BJ (cell line): ENCODE data around the gene PIP4K2A. TPM values are rescaled to one million over a fixed set of nuclear protein-coding genes. Genes with fewer than 3 reads are reported as not detected.

Experiments used
- CTCF ChIA-PET: fragments of 350-600 bp; formaldehyde crosslinking; extraction: SDS; loops from one replicate; lab custom pipeline; 2021; ENCODE audit warnings: antibody characterized with exemption, inconsistent platforms; lab: Yijun Ruan, JAX
- POLR2A ChIA-PET: fragments of 300-600 bp; sonication (Branson Sonifier 250); formaldehyde crosslinking; extraction: SDS; loops from one replicate; lab custom pipeline; 2021; ENCODE audit warnings: antibody characterized with exemption; lab: Charles Lee
- DNase-seq: peaks from one replicate; pipeline ENCODE4 v3.0.0-alpha.2; 2011; ENCODE audit warnings: low read depth
- H3K27me3 ChIP-seq: 2 replicates; pipeline ENCODE4 v1.6.0; 2011; ENCODE audit warnings: low read length; ENCODE audit not compliant: control insufficient read depth, insufficient read depth
- H3K36me3 ChIP-seq: 2 replicates; pipeline ENCODE4 v1.5.1; 2011; ENCODE audit warnings: low read length; ENCODE audit not compliant: control insufficient read depth, insufficient read depth
- H3K4me3 ChIP-seq: 2 replicates; pipeline ENCODE4 v1.5.1; 2011; ENCODE audit warnings: low read depth, mild to moderate bottlenecking, control low read depth, low read length
- polyA plus RNA-seq: library from polyadenylated mRNA; depleted of rRNA; stranded (reverse); fragments of >200 nt; gene quantifications from 2 replicates; pipeline ENCODE4 v1.2.3, GENCODE V29; 2011
- TF ChIP-seq, protein P1 (sequence below): IDR thresholded peaks from 2 replicates; pipeline ENCODE4 v1.5.1; 2011; ENCODE audit warnings: low read depth, mild to moderate bottlenecking, control low read depth, inconsistent platforms, low read length, moderate library complexity; ENCODE audit not compliant: insufficient read depth

The PIP4K2A gene
- polyA plus RNA-seq, 1 experiment = 17.3 TPM

DNA sequence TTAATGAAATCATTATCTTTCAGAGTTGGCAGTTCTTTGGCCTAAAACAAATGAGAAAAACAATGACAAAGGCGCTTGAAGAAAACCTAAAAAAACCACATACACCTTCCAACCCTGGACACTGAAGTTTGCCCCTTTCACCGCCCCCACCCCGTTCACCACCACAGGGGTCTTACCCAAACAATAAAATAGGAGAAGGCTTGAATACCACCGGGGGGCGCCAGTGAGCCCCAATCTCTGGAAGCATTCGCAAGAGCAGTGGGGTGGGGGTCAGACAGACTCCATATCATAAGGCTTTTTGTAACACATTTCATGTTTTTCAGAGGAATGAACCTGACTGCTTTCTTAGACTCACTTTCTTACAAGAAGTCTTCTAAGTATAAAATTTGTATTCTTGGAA is 163.6 kb downstream of the PIP4K2A start:
- H3K4me3 ChIP-seq = no peak overlapping the region
- ChIA-PET POLR2A (no interaction called here), CTCF (interaction anchor here (0.7 to 1.1 kb wide), 3 partner anchors 12 to 439 kb away, joined by 3 to 4 read pairs (median 3); no protein-coding TSS in a partner anchor)
- peaks cover 1% of the 10 kb centered on the region for H3K36me3 ChIP-seq
- no peak for DNase-seq
- H3K27me3 ChIP-seq = no peaks in the 10 kb centered on the region
- TF ChIP-seq, protein P1, sequence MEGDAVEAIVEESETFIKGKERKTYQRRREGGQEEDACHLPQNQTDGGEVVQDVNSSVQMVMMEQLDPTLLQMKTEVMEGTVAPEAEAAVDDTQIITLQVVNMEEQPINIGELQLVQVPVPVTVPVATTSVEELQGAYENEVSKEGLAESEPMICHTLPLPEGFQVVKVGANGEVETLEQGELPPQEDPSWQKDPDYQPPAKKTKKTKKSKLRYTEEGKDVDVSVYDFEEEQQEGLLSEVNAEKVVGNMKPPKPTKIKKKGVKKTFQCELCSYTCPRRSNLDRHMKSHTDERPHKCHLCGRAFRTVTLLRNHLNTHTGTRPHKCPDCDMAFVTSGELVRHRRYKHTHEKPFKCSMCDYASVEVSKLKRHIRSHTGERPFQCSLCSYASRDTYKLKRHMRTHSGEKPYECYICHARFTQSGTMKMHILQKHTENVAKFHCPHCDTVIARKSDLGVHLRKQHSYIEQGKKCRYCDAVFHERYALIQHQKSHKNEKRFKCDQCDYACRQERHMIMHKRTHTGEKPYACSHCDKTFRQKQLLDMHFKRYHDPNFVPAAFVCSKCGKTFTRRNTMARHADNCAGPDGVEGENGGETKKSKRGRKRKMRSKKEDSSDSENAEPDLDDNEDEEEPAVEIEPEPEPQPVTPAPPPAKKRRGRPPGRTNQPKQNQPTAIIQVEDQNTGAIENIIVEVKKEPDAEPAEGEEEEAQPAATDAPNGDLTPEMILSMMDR = peak; percentile 56

DNA sequence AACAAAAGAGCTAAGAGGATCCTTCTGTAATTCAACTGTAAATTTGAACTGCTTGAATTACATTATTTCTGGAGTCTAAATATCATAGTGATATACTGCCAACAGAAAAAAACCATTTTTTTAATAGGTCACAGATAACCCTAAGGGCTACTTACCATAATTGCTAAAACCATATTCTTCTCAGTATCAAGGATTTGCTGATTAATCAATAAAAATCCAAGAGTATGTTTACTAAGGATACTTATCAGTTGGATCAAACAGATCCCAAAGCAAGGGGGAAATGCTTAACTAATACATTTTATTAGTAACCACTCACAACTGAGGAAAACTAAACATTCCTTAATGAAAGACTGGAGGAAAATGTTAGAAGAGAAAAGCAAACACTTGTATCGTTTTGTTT is 166.0 kb downstream of the PIP4K2A start:
- peaks cover 1% of the 10 kb centered on the region for H3K36me3 ChIP-seq
- CTCF ChIA-PET = interaction anchor here (0.6 to 1.4 kb wide), 2 partner anchors 441 to 1172 kb away, joined by 4 to 6 read pairs; no protein-coding TSS in a partner anchor
- H3K27me3 ChIP-seq = no peaks in the 10 kb centered on the region
- H3K4me3 ChIP-seq = no peak overlapping the region
- TF ChIP-seq, protein P1 = no peak
- POLR2A ChIA-PET = no interaction called here
- DNase-seq = no peak

DNA sequence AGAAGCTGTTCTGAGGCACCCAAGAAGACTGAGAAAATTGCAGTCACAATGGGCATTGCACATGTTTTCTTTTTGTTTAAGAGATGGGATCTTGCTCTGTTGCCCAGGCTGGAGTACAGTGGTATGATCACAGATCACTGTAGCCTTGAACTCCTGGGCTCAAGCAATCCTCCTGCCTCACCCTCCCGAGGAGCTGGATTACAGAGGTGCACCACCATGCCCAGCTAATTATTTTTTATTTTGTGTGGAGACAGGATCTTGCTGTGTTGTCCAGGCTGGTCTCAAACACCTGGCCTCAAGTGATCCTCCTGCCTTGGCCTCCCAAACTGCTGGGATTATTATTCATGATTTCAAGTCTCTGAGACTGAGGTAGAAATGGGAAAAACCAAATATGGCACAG is 168.7 kb downstream of the PIP4K2A start:
- ChIA-PET POLR2A (interaction anchor here (0.5 kb wide), 1 partner anchor 1072 kb away, joined by 10 read pairs; no protein-coding TSS in a partner anchor), CTCF (no interaction called here)
- Histone ChIP-seq H3K27me3 (no peaks in the 10 kb centered on the region), H3K4me3 (no peak overlapping the region), H3K36me3 (peaks cover 3% of the 10 kb centered on the region)
- TF ChIP-seq, protein P1 = no peak
- no peak for DNase-seq

DNA sequence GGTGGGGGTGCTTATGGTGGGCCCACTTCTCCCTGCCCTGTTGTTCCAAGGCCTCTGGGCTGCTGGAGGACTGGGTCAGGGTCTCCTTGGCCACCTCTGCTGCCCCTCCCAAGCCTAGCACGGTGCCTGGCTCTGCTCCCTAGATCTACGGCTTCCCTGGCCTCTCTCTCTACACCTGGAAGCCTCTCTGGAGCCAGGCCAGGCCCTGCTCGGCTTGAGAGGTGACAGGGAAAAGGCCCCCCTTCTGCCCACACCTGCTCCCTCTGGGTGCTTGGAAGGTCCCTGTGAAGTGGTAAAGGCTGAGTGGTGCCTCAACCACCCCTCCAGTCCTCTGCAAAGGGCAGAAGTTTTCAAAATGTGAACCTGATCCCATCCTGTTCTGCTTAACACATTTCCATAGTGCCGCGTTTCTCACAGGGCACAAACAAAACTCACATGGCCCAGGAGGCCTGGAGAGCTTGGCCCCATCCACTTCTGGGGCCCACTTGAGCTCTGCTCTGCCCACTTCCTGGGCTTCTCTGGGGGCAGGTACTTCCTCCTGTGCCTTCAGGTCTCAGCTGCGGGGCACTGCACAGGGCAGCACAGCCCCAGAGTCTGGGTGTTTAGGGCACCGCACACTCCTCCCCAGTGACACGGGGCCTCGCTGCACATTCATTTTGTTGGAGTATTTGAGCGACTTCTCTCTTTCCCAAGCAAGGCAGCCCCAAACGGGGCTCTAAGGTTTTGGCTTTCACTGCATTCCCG is 169.9 kb downstream of the PIP4K2A start:
- TF ChIP-seq, protein P1 = no peak
- Histone ChIP-seq H3K27me3 (no peaks in the 10 kb centered on the region), H3K4me3 (no peak overlapping the region), H3K36me3 (peaks cover 4% of the 10 kb centered on the region)
- CTCF ChIA-PET = no interaction called here
- DNase-seq = no peak
- POLR2A ChIA-PET = no interaction called here

DNA sequence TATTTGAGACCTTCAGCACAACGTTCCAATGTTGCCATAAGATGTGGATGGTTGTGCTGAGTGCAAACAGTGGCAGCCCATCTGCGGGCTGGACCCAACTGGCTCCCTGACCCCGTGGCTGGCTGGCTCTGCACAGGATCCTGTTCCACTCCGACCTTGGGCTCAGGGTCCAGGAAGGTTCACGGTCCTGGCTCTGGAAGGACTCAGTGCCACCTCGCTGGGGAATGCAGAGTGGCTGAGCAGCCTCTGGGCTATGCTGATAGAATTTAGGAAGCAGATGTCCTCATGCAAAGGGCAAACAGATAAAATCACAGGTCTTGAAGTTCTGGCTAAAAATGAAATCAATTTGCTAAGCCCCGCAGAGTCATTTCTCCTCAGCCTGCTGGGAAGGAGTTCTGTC is 171.6 kb downstream of the PIP4K2A start:
- ChIA-PET POLR2A (interaction anchor here (0.6 kb wide), 1 partner anchor 106 kb away, joined by 3 read pairs; no protein-coding TSS in a partner anchor), CTCF (no interaction called here)
- no peak for DNase-seq
- Histone ChIP-seq H3K36me3 (peaks cover 5% of the 10 kb centered on the region), H3K4me3 (no peak overlapping the region), H3K27me3 (no peaks in the 10 kb centered on the region)
- TF ChIP-seq, protein P1 = no peak
